Loucy (cell line): ENCODE data around the gene RPAP2.

Experiments
- H2AFZ ChIP-seq: fragments of 200-600 bp; sonication (generic); 2 replicates; pipeline ENCODE4 v1.6.0; 2016; ENCODE audit warnings: antibody characterized with exemption, mild to moderate bottlenecking, low read length, moderate library complexity
- H3F3A ChIP-seq: fragments of 200-600 bp; 2 replicates; pipeline ENCODE4 v1.6.0; 2016; ENCODE audit warnings: antibody characterized with exemption, low read depth, mild to moderate bottlenecking
- H3K27me3 ChIP-seq: fragments of 200-600 bp; sonication (generic); 2 replicates; pipeline ENCODE4 v1.6.1; 2014; ENCODE audit warnings: low read length, mild to moderate bottlenecking; ENCODE audit not compliant: insufficient read depth, poor library complexity, severe bottlenecking
- H3K36me3 ChIP-seq: fragments of 200-600 bp; sonication (generic); 2 replicates; pipeline ENCODE4 v1.6.1; 2016; ENCODE audit warnings: low read length; ENCODE audit not compliant: insufficient read depth
- H3K4me1 ChIP-seq: fragments of 200-600 bp; sonication (generic); 2 replicates; pipeline ENCODE4 v1.5.1; 2014; ENCODE audit warnings: low read length, mild to moderate bottlenecking; ENCODE audit not compliant: insufficient read depth, poor library complexity, severe bottlenecking
- H3K4me2 ChIP-seq: fragments of 200-600 bp; sonication (generic); 2 replicates; pipeline ENCODE4 v1.6.0; 2014; ENCODE audit warnings: antibody characterized with exemption, low read length, low read depth, mild to moderate bottlenecking; ENCODE audit not compliant: poor library complexity, severe bottlenecking
- H3K4me3 ChIP-seq: fragments of 200-600 bp; sonication (generic); 2 replicates; pipeline ENCODE4 v1.5.1; 2014; ENCODE audit warnings: low read length, mild to moderate bottlenecking, mixed read lengths; ENCODE audit not compliant: poor library complexity, severe bottlenecking
- H3K79me2 ChIP-seq: fragments of 200-600 bp; sonication (generic); 2 replicates; pipeline ENCODE4 v1.6.1; 2014; ENCODE audit warnings: low read length; ENCODE audit not compliant: insufficient read depth
- H3K9ac ChIP-seq: fragments of 200-600 bp; sonication (generic); 2 replicates; pipeline ENCODE4 v1.6.0; 2014; ENCODE audit warnings: mild to moderate bottlenecking, low read depth, low read length, moderate library complexity; ENCODE audit not compliant: poor library complexity, severe bottlenecking
- H3K9me2 ChIP-seq: fragments of 200-600 bp; sonication (generic); replicated peaks from 2 replicates; pipeline ENCODE4 v1.6.1; 2016; ENCODE audit warnings: low read depth, low read length, mixed read lengths
- H3K9me3 ChIP-seq: fragments of 200-600 bp; sonication (generic); 2 replicates; pipeline ENCODE4 v1.6.1; 2014; ENCODE audit warnings: mild to moderate bottlenecking, antibody characterized with exemption, low read length, low read depth; ENCODE audit not compliant: insufficient read depth
- H4K20me1 ChIP-seq: fragments of 200-600 bp; sonication (generic); 2 replicates; pipeline ENCODE4 v1.6.0; 2014; ENCODE audit warnings: antibody characterized with exemption, low read length, mild to moderate bottlenecking; ENCODE audit not compliant: insufficient read depth, poor library complexity, severe bottlenecking
- CTCF ChIP-seq: fragments of 200-600 bp; sonication (generic); conservative IDR thresholded peaks from 2 replicates; pipeline ENCODE4 v1.5.1; 2014; ENCODE audit warnings: mild to moderate bottlenecking, antibody characterized with exemption, low read length
- EZH2phosphoT487 ChIP-seq: fragments of 200-600 bp; IDR thresholded peaks from 2 replicates; pipeline ENCODE4 v1.6.1; 2018; ENCODE audit warnings: antibody characterized with exemption, mild to moderate bottlenecking, moderate library complexity, borderline replicate concordance

Gene RPAP2

GRCh38 chr1:92317836-92318493 lies 19.1 kb downstream of the RPAP2 start:
- H3K79me2 ChIP-seq = no peaks in the 10 kb centered on the region
- no peaks in the 10 kb centered on the region for H3K9me3 ChIP-seq
- TF ChIP-seq CTCF = no peak
- no peak for TF ChIP-seq EZH2phosphoT487
- peaks cover 35% of the 10 kb centered on the region for H3K4me1 ChIP-seq
- H2AFZ ChIP-seq = no peak overlapping the region
- H3K9ac ChIP-seq = no peak overlapping the region
- 0 out of 2 replicates have a peak, but pooled peaks cover 2% of the 10 kb centered on the region for H3F3A ChIP-seq
- H3K27me3 ChIP-seq = no peaks in the 10 kb centered on the region
- peaks cover 7% of the 10 kb centered on the region for H4K20me1 ChIP-seq
- H3K9me2 ChIP-seq = no peaks in the 10 kb centered on the region
- peak overlapping the region; percentile 56 for H3K4me2 ChIP-seq
- peak overlapping the region; percentile 2 for H3K4me3 ChIP-seq
- H3K36me3 ChIP-seq = peaks cover 4% of the 10 kb centered on the region; the same call in 1 of the 2 replicates

- Histone ChIP-seq H3K9ac (no peak overlapping the region), H3K79me2 (no peaks in the 10 kb centered on the region), H3K27me3 (no peaks in the 10 kb centered on the region), H3K4me3 (no peak overlapping the region), H3K9me2 (no peaks in the 10 kb centered on the region), H4K20me1 (peaks cover under 1% of the 10 kb centered on the region), H3F3A (no peaks in the 10 kb centered on the region), H3K36me3 (peaks cover 37% of the 10 kb centered on the region), H3K9me3 (peaks cover 7% of the 10 kb centered on the region; the same call in 1 of the 2 replicates), H3K4me2 (no peak overlapping the region), H2AFZ (no peak overlapping the region), H3K4me1 (peaks cover 2% of the 10 kb centered on the region)
- TF ChIP-seq CTCF (no peak), EZH2phosphoT487 (no peak)
These were observed 24.9 kb downstream of the RPAP2 start for GRCh38 chr1:92323473-92324453.

- H3K4me1 ChIP-seq = no peaks in the 10 kb centered on the region
- H3K79me2 ChIP-seq = no peaks in the 10 kb centered on the region
- no peaks in the 10 kb centered on the region for H3K27me3 ChIP-seq
- no peak overlapping the region for H3K9ac ChIP-seq
- TF ChIP-seq CTCF (no peak), EZH2phosphoT487 (no peak)
- H3K9me3 ChIP-seq = peaks cover 7% of the 10 kb centered on the region; the same call in 1 of the 2 replicates
- no peaks in the 10 kb centered on the region for H3F3A ChIP-seq
- no peaks in the 10 kb centered on the region for H3K9me2 ChIP-seq
- no peak overlapping the region for H2AFZ ChIP-seq
- H3K4me3 ChIP-seq = no peak overlapping the region
- H3K36me3 ChIP-seq = peaks cover 37% of the 10 kb centered on the region
- no peaks in the 10 kb centered on the region for H4K20me1 ChIP-seq
- H3K4me2 ChIP-seq = no peak overlapping the region
These were observed 25.9 kb downstream of the RPAP2 start for GRCh38 chr1:92324784-92325183.
